ENCODE measurements around the gene C1D. TPM values are rescaled to one million over a fixed set of nuclear protein-coding genes. Genes with fewer than 3 reads are reported as not detected.
A peak's percentile ranks its signal among the peaks of the same experiment; 100 is the strongest.

The C1D gene, protein sequence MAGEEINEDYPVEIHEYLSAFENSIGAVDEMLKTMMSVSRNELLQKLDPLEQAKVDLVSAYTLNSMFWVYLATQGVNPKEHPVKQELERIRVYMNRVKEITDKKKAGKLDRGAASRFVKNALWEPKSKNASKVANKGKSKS
- 28.5 and 30.7 TPM in 2 replicates for total RNA-seq

GRCh38 chr2:68062680-68063387 lies at the start of gene C1D:
C1D (minus strand) TSS chr2:68063004; CDS start chr2:68047310, 15,694 bp downstream.
- Mint-ChIP-seq H3K4me3 (ENCODE audit: low read depth) (peak within 1 kb of the TSS; percentile 89), H3K27ac (peak within 1 kb of the TSS; percentile 88), H3K27me3 (ENCODE audit: low read depth) (peaks cover 24% of the 10 kb centered on the region), H3K9me3 (no peaks in the 10 kb centered on the region), H3K36me3 (ENCODE audit: low read depth) (no peaks in the 10 kb centered on the region), H3K4me1 (ENCODE audit: low read depth) (peaks cover 26% of the 10 kb centered on the region)
- DNase-seq (ENCODE audit: low spot score) = peak; percentile 90
- intact Hi-C loops (cut with micrococcal nuclease) = loop anchor here (5.0 kb wide), 2 partner anchors 94 to 666 kb away; partner anchors contain the start of genes ETAA1 and PNO1

DNA sequence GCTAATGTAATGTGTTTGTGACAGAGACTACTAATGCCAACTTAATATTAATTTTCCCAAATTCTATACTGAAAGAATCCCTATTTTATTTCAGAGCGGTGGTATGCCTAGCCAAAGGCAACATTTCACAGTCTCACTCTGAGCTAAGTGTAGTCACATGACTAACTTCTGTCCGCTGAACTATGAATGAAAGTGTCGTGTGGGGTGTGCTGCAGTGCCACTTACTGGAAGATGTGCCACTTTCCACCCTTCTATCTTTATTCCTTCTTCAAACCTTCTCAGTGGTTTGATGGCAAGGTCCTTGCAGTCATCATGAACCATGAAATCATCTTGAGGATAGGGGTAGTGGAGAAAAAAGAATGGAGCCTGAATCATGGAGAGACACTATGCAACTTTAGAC lies 47.3 kb upstream of the C1D start:
- intact Hi-C loops (cut with micrococcal nuclease) = no loop called here
- Mint-ChIP-seq H3K27ac (no peak overlapping the region), H3K9me3 (peaks cover 18% of the 10 kb centered on the region), H3K36me3 (ENCODE audit: low read depth) (peaks cover 10% of the 10 kb centered on the region), H3K27me3 (ENCODE audit: low read depth) (peaks cover 5% of the 10 kb centered on the region), H3K4me3 (ENCODE audit: low read depth) (no peak overlapping the region), H3K4me1 (ENCODE audit: low read depth) (no peaks in the 10 kb centered on the region)
- no peak for DNase-seq (ENCODE audit: low spot score)

- Mint-ChIP-seq H3K4me3 (ENCODE audit: low read depth) (no peak overlapping the region), H3K36me3 (ENCODE audit: low read depth) (peaks cover 10% of the 10 kb centered on the region), H3K9me3 (peaks cover 25% of the 10 kb centered on the region), H3K27ac (no peak overlapping the region), H3K4me1 (ENCODE audit: low read depth) (no peaks in the 10 kb centered on the region), H3K27me3 (ENCODE audit: low read depth) (peaks cover 3% of the 10 kb centered on the region)
- intact Hi-C loops (cut with micrococcal nuclease) = no loop called here
- DNase-seq (ENCODE audit: low spot score) = no peak
Observed at GRCh38 chr2:68108120-68108519, 45.3 kb upstream of the C1D start.

DNA sequence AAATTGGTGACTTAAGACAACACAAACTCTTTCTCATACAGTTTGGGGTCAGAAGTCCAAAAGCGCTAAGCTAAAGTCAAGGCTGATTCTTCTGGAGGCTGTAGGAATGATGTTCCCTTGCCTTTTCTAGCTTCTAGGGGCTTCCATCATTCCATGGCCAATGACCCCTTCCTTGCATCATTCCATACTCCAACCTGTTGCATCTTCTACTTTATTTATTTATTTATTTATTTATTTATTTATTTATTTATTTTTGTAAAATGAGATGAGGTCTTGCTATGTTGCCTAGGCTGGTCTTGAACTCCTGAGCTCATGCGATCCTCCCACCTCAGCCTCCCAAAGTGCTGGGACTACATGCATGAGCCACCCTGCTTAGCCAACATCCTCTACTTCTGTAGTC lies 44.7 kb upstream of the C1D start:
- Mint-ChIP-seq H3K27ac (no peak overlapping the region), H3K4me1 (ENCODE audit: low read depth) (peaks cover 2% of the 10 kb centered on the region), H3K36me3 (ENCODE audit: low read depth) (peaks cover 10% of the 10 kb centered on the region), H3K9me3 (peaks cover 25% of the 10 kb centered on the region), H3K27me3 (ENCODE audit: low read depth) (peaks cover 3% of the 10 kb centered on the region), H3K4me3 (ENCODE audit: low read depth) (no peak overlapping the region)
- DNase-seq (ENCODE audit: low spot score) = no peak
- intact Hi-C loops (cut with micrococcal nuclease) = no loop called here

DNA sequence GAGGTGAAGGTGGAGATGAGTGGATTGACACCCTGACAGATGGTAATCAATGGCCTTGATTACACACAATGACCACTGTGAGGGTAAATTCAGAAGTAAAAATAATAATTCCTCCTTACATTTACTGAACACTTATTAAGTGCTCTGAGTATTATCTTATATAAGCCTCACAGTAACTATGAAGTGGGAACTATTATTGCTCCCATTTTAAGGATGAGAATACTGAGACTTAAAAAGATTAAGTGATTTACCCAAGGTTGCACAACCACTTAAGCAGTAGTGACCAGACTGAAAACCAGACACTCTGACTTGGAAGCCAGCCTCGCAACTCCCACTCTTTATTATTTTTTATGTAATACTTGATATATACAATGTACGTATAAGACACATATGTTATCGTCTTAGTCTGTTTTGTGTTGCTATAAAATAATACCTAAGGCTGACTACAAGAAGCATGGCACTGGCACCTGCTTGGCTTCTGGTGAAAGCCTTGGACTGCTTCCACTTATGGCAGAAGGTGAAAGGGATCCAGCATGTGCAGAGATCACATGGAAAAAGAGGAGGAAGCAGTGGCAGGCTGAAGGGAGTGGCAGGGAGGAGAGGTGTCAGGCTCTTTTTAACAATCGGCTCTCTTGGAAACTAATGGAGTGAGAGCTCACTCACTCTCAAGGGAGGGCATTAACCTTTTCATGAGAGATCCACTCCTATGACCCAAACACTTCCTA lies 41.5 kb upstream of the C1D start:
- no peak for DNase-seq (ENCODE audit: low spot score)
- Mint-ChIP-seq H3K27ac (no peak overlapping the region), H3K27me3 (ENCODE audit: low read depth) (no peaks in the 10 kb centered on the region), H3K9me3 (peaks cover 25% of the 10 kb centered on the region), H3K36me3 (ENCODE audit: low read depth) (peaks cover 10% of the 10 kb centered on the region), H3K4me1 (ENCODE audit: low read depth) (peaks cover 4% of the 10 kb centered on the region), H3K4me3 (ENCODE audit: low read depth) (no peak overlapping the region)
- intact Hi-C loops (cut with micrococcal nuclease) = no loop called here

GRCh38 chr2:68103709-68104055 lies 40.9 kb upstream of the C1D start:
- peaks cover 25% of the 10 kb centered on the region for H3K9me3 Mint-ChIP-seq
- peaks cover 8% of the 10 kb centered on the region for H3K4me1 Mint-ChIP-seq (ENCODE audit: low read depth)
- H3K27me3 Mint-ChIP-seq (ENCODE audit: low read depth) = no peaks in the 10 kb centered on the region
- intact Hi-C loops (cut with micrococcal nuclease) = no loop called here
- no peak overlapping the region for H3K27ac Mint-ChIP-seq
- DNase-seq (ENCODE audit: low spot score) = no peak
- peaks cover 10% of the 10 kb centered on the region for H3K36me3 Mint-ChIP-seq (ENCODE audit: low read depth)
- no peak overlapping the region for H3K4me3 Mint-ChIP-seq (ENCODE audit: low read depth)

GRCh38 chr2:68103030-68103708 lies 40.4 kb upstream of the C1D start:
- Mint-ChIP-seq H3K36me3 (ENCODE audit: low read depth) (peaks cover 10% of the 10 kb centered on the region), H3K9me3 (peaks cover 25% of the 10 kb centered on the region), H3K4me3 (ENCODE audit: low read depth) (no peak overlapping the region), H3K4me1 (ENCODE audit: low read depth) (peaks cover 8% of the 10 kb centered on the region), H3K27ac (no peak overlapping the region), H3K27me3 (ENCODE audit: low read depth) (no peaks in the 10 kb centered on the region)
- no peak for DNase-seq (ENCODE audit: low spot score)
- intact Hi-C loops (cut with micrococcal nuclease) = no loop called here

DNA sequence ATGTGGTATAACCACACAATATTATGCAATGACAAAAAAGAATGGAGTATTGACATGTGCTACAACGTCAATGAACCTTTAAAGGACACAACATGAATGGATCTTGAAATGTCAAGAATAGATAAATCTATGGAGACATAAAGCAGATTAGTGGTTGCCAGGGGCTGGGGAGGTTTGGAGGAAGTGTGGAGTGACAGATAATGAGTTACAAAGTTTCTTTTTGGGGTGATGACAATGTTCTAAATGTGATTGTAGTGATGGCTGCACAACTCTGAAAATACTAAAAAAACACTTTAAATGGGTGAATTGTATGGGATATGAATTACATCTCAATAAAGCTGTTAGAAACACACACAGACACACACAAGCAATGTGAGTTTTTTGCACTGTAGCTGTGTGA lies 37.4 kb upstream of the C1D start:
- Mint-ChIP-seq H3K4me3 (ENCODE audit: low read depth) (no peak overlapping the region), H3K4me1 (ENCODE audit: low read depth) (peaks cover 8% of the 10 kb centered on the region), H3K36me3 (ENCODE audit: low read depth) (no peaks in the 10 kb centered on the region), H3K27me3 (ENCODE audit: low read depth) (peaks cover 5% of the 10 kb centered on the region), H3K9me3 (peaks cover 7% of the 10 kb centered on the region), H3K27ac (no peak overlapping the region)
- DNase-seq (ENCODE audit: low spot score) = no peak
- intact Hi-C loops (cut with micrococcal nuclease) = no loop called here

- H3K4me3 Mint-ChIP-seq (ENCODE audit: low read depth) = no peak overlapping the region
- peaks cover 7% of the 10 kb centered on the region for H3K27me3 Mint-ChIP-seq (ENCODE audit: low read depth)
- no peak overlapping the region for H3K27ac Mint-ChIP-seq
- H3K4me1 Mint-ChIP-seq (ENCODE audit: low read depth) = peaks cover 8% of the 10 kb centered on the region
- no peak for DNase-seq (ENCODE audit: low spot score)
- no peaks in the 10 kb centered on the region for H3K9me3 Mint-ChIP-seq
- H3K36me3 Mint-ChIP-seq (ENCODE audit: low read depth) = no peaks in the 10 kb centered on the region
- intact Hi-C loops (cut with micrococcal nuclease) = no loop called here
Observed at GRCh38 chr2:68099260-68099659, 36.5 kb upstream of the C1D start.

- Mint-ChIP-seq H3K4me3 (ENCODE audit: low read depth) (no peak overlapping the region), H3K27me3 (ENCODE audit: low read depth) (peaks cover 7% of the 10 kb centered on the region), H3K36me3 (ENCODE audit: low read depth) (no peaks in the 10 kb centered on the region), H3K4me1 (ENCODE audit: low read depth) (peaks cover 8% of the 10 kb centered on the region), H3K9me3 (no peaks in the 10 kb centered on the region), H3K27ac (no peak overlapping the region)
- DNase-seq (ENCODE audit: low spot score) = no peak
- intact Hi-C loops (cut with micrococcal nuclease) = no loop called here
Observed at GRCh38 chr2:68098291-68098797, 35.5 kb upstream of the C1D start.

DNA sequence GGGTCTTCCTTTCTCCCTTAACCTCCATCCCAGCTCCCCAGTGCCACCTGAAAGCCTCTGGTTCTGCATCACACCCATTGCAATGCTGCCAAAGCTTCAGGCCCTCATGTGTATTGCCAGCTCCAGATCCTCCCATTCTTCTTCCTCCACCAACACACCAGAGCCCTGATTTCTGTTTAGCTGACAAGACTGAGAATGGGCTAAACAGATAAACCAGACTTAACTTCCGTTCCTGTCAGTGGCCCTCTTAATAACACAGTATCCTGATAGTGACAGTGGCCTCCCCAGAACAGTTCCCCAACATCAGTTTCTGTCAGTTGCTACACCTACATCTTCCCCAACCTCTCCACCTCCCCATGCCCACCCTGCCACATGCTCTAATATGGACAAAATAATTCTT lies 31.3 kb upstream of the C1D start:
- Mint-ChIP-seq H3K27ac (no peak overlapping the region), H3K9me3 (no peaks in the 10 kb centered on the region), H3K27me3 (ENCODE audit: low read depth) (peaks cover 7% of the 10 kb centered on the region), H3K36me3 (ENCODE audit: low read depth) (no peaks in the 10 kb centered on the region), H3K4me3 (ENCODE audit: low read depth) (no peak overlapping the region), H3K4me1 (ENCODE audit: low read depth) (peaks cover 23% of the 10 kb centered on the region)
- intact Hi-C loops (cut with micrococcal nuclease) = no loop called here
- DNase-seq (ENCODE audit: low spot score) = no peak

DNA sequence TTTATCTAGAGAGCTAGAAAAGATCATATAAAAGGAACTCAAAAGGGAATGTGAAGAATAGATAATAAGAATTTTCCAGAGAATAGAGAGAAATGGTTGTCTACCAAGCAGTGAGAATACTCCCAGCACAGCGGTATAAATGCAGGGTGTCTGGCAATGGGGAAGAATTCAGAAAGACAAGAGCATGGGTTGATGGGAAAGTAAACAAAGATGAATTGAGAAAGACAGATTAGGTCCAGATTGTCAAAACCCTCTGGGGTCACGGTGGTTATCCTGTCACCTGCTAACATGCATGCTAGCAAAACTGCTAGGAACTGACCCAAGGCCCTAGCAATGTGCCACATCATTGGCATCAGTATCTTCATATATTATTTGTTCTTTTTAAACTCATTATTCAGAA lies 30.8 kb upstream of the C1D start:
- Mint-ChIP-seq H3K36me3 (ENCODE audit: low read depth) (no peaks in the 10 kb centered on the region), H3K4me1 (ENCODE audit: low read depth) (peaks cover 24% of the 10 kb centered on the region), H3K27me3 (ENCODE audit: low read depth) (peaks cover 7% of the 10 kb centered on the region), H3K4me3 (ENCODE audit: low read depth) (no peak overlapping the region), H3K9me3 (no peaks in the 10 kb centered on the region), H3K27ac (no peak overlapping the region)
- no peak for DNase-seq (ENCODE audit: low spot score)
- intact Hi-C loops (cut with micrococcal nuclease) = no loop called here
